Kidney (tissue), 14 donors: ENCODE measurements around the gene GKN2. TPM values are rescaled to one million over a fixed set of nuclear protein-coding genes. Genes with fewer than 3 reads are reported as not detected.

Experiments
- DNase-seq, 5 donors: peaks; one replicate each; pipeline ENCODE4 v3.0.0-alpha.2; 2013 to 2020
- FAIRE-seq: peaks from 2 replicates; lab custom pipeline; 2012; peaks lifted over from hg19 to GRCh38; lab: Jason Lieb, UNC
- H3K27ac ChIP-seq, 2 donors: one replicate each; pipeline ENCODE4 v1.7.0; 2013; ENCODE audit warnings: low read depth in 2 of 2, low read length in 2 of 2, inconsistent platforms in 1 of 2
- H3K27me3 ChIP-seq: one replicate; pipeline ENCODE4 v1.7.1; 2013; ENCODE audit warnings: low read length, inconsistent platforms; ENCODE audit not compliant: control insufficient read depth, insufficient read depth
- H3K36me3 ChIP-seq, 3 donors: one replicate each; pipeline versions ENCODE4 v1.7.0 to v1.7.1; 2013; ENCODE audit warnings: low read length in 3 of 3, control low read depth in 1 of 3, inconsistent platforms in 1 of 3; ENCODE audit not compliant: insufficient read depth in 3 of 3, control insufficient read depth in 2 of 3
- H3K4me1 ChIP-seq, 3 donors: one replicate each; pipeline versions ENCODE4 v1.7.0 to v1.7.1; 2013; ENCODE audit warnings: low read length in 3 of 3, inconsistent platforms in 1 of 3, low read depth in 1 of 3; ENCODE audit not compliant: control insufficient read depth in 2 of 3, insufficient read depth in 2 of 3
- H3K4me3 ChIP-seq, 3 donors: one replicate each; pipeline versions ENCODE4 v1.7.0 to v1.8.1; 2013; ENCODE audit warnings: low read length in 3 of 3, control low read depth in 1 of 3, inconsistent platforms in 1 of 3
- H3K9ac ChIP-seq, 3 donors: one replicate each; pipeline versions ENCODE4 v1.7.0 to v1.7.1; 2013; ENCODE audit warnings: low read length in 3 of 3, control low read depth in 1 of 3, inconsistent platforms in 1 of 3
- H3K9me3 ChIP-seq, 3 donors: one replicate each; pipeline versions ENCODE4 v1.7.0 to v1.7.1; 2013; ENCODE audit warnings: low read length in 3 of 3, control low read depth in 1 of 3, inconsistent platforms in 1 of 3; ENCODE audit not compliant: control insufficient read depth in 2 of 3, insufficient read depth in 1 of 3
- intact Hi-C: fragments of 100-400 bp; cut with DNase I; formaldehyde crosslinking; loops from one replicate; pipeline ENCODE4 v1.11.1; 2022
- polyA plus RNA-seq: library from polyadenylated mRNA; stranded (reverse); fragments of 350-450 nt; fragmentation: Illumina TruSeq; extraction: RNeasy Lipid Tissue Mini Kit (QIAGEN cat#74804); gene quantifications from one replicate; pipeline ENCODE4 v1.2.3, GENCODE V29; 2014; ENCODE audit warnings: low read depth, low replicate concordance; ENCODE audit not compliant: insufficient read depth
- total RNA-seq: library from RNA; stranded (reverse); fragmentation: NEBNext Ultra II Directional; extraction: Animal tissue kit (Norgen Biotek cat#: 25700); gene quantifications from one replicate; pipeline ENCODE4 v1.2.1, GENCODE V29; 2021
- TF ChIP-seq, protein P1 (sequence below): IDR thresholded peaks from 3 replicates; pipeline ENCODE4 v1.5.1; 2012; ENCODE audit warnings: mild to moderate bottlenecking, moderate library complexity, borderline replicate concordance; ENCODE audit not compliant: insufficient read depth; ENCODE audit errors: extremely low read depth
- donor health status: control.
- donor health status: control.
- donor health status: control.
- donor health status: control.
- donor health status: control.
- donor health status: DM: yes; HTN: yes; CAD: no.
- donor health status: Normal renal cell carcinoma (clear cell type).

The GKN2 gene
- total and polyA plus RNA-seq, 2 donors from 2014 or later: not detected

DNA sequence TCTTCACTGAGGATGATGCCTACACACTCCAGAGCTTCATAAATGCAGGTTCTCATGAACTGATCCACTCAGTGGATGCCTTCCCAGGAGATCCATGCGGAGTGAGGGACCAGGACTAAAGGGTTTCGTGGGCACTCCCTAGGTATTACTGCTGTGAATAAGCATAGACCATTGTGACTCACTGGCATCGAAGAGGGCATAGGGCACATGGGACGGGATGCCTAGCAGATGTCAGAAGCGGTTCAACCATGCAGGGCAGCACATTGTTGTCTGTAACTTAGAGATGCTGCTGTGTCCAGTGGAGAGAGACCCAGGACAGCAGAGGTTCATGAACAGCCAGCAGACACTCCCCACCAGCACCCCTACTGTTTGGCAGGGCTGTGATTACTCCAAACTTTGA, 17.2 kb downstream of the GKN2 start:
- FAIRE-seq (no peak), DNase-seq (no peak)
- Histone ChIP-seq H3K4me3 (no peak overlapping the region), H3K9me3 (no peaks in the 10 kb centered on the region), H3K9ac (no peak overlapping the region), H3K36me3 (no peaks in the 10 kb centered on the region), H3K27ac (no peak overlapping the region), H3K27me3 (no peaks in the 10 kb centered on the region), H3K4me1 (peaks cover 0 to 5% (median 0%) of the 10 kb centered on the region in 3 donors)
- intact Hi-C loops: no loop called here
- TF ChIP-seq, protein P1, sequence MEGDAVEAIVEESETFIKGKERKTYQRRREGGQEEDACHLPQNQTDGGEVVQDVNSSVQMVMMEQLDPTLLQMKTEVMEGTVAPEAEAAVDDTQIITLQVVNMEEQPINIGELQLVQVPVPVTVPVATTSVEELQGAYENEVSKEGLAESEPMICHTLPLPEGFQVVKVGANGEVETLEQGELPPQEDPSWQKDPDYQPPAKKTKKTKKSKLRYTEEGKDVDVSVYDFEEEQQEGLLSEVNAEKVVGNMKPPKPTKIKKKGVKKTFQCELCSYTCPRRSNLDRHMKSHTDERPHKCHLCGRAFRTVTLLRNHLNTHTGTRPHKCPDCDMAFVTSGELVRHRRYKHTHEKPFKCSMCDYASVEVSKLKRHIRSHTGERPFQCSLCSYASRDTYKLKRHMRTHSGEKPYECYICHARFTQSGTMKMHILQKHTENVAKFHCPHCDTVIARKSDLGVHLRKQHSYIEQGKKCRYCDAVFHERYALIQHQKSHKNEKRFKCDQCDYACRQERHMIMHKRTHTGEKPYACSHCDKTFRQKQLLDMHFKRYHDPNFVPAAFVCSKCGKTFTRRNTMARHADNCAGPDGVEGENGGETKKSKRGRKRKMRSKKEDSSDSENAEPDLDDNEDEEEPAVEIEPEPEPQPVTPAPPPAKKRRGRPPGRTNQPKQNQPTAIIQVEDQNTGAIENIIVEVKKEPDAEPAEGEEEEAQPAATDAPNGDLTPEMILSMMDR: no peak

DNA sequence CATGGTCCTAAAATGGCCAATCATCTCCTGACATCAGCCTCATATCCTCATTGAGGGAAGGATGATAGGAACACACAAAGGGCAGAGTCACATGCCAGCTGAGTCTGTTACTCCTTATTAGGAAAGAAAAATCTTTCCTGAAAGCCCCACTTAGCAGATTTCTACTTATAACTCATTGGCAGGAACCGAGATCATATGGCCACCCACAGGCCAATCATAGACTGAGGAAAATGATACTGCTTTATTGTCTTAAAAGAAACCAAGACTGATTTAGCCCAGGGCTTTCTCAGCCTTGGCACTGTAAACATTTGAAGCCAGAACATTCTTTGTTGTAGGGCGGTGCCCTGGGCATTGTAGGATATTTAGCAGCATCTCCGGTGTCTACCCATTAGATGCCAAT, 18.7 kb downstream of the GKN2 start:
- intact Hi-C loops: no loop called here
- H3K4me1 ChIP-seq: peaks cover 0 to 5% (median 0%) of the 10 kb centered on the region in 3 donors
- FAIRE-seq (no peak), DNase-seq (no peak)
- no peak overlapping the region for H3K9ac ChIP-seq
- H3K27me3 ChIP-seq: no peaks in the 10 kb centered on the region
- TF ChIP-seq, protein P1: no peak
- no peaks in the 10 kb centered on the region for H3K36me3 ChIP-seq
- no peak overlapping the region for H3K27ac ChIP-seq
- no peak overlapping the region for H3K4me3 ChIP-seq
- no peaks in the 10 kb centered on the region for H3K9me3 ChIP-seq

DNA sequence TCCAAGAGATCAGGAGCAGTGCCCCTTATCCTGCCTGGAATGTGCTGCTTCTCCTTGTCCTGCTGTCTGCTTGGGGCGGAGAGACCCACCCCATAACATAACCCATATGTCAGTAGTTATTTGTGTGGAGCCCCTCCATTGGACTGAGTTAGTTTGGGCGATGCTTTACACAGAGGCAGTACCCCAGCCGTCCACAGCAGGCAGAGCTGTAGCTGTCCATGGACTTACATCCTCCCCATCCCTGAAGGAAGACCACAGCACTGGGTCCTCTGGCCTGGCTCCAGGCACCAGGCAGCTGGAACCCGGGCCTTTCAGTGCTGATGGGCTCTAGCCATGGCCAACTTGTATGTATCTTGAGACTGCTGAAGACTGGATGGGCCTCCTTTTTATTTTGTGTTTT, 20.3 kb downstream of the GKN2 start:
- H3K9me3 ChIP-seq: no peaks in the 10 kb centered on the region
- H3K36me3 ChIP-seq: no peaks in the 10 kb centered on the region
- no peak for FAIRE-seq
- no peak for DNase-seq
- H3K9ac ChIP-seq: no peak overlapping the region
- H3K27ac ChIP-seq: no peak overlapping the region
- H3K4me3 ChIP-seq: no peak overlapping the region
- intact Hi-C loops: no loop called here
- H3K27me3 ChIP-seq: no peaks in the 10 kb centered on the region
- TF ChIP-seq, protein P1: no peak
- H3K4me1 ChIP-seq: peaks cover 0 to 5% (median 0%) of the 10 kb centered on the region in 3 donors

DNA sequence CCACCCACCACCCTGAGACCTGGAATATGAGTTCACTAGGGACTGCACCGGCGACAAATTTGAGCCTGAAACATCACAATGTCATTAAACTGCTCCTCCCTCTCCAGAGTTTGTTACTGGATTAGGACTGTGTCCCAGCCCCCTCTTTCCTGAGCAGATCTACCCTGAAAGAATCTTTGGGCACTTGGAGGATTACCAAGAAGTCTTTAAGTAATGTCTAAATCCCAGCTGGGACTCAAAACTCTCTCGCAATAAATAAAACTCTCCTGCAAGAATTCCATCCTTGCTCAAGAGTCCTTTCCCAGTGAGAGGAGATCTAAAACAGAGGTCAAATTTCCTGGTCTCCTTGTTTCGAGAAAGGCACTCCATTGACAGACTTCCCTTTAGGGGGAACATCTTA, 20.9 kb downstream of the GKN2 start:
- Histone ChIP-seq H3K4me1 (peaks cover 0 to 5% (median 0%) of the 10 kb centered on the region in 3 donors), H3K36me3 (no peaks in the 10 kb centered on the region), H3K4me3 (no peak overlapping the region), H3K27me3 (no peaks in the 10 kb centered on the region), H3K9me3 (no peaks in the 10 kb centered on the region), H3K9ac (no peak overlapping the region), H3K27ac (no peak overlapping the region)
- TF ChIP-seq, protein P1: no peak
- intact Hi-C loops: no loop called here
- peak in 1 of 5 donors; percentile 18 for DNase-seq
- FAIRE-seq: no peak
